HepG2 (cell line): ENCODE data around the gene SLC7A6OS. TPM values are rescaled to one million over a fixed set of nuclear protein-coding genes. Genes with fewer than 3 reads are reported as not detected.

Experiments used
- CENPBD1 ChIP-seq: sonication (generic); formaldehyde crosslinking; IDR thresholded peaks from 2 replicates; pipeline ENCODE4 v1.8.0; 2022; ENCODE audit warnings: missing genetic modification reagents, low read depth, mild to moderate bottlenecking, borderline replicate concordance
- ELK4 ChIP-seq: sonication (generic); formaldehyde crosslinking; IDR thresholded peaks from 2 replicates; pipeline ENCODE4 v1.9.0; 2021; ENCODE audit warnings: missing genetic modification reagents, borderline replicate concordance
- FOSL1 ChIP-seq: sonication (generic); formaldehyde crosslinking; IDR thresholded peaks from 2 replicates; pipeline ENCODE4 v1.9.0; 2021; ENCODE audit warnings: missing genetic modification reagents, borderline replicate concordance
- RERE ChIP-seq: IDR thresholded peaks from 2 replicates; pipeline ENCODE4 v1.6.1; 2016; ENCODE audit warnings: low read depth, missing genetic modification reagents, missing compliant biosample characterization
- RFX5 ChIP-seq: IDR thresholded peaks from 2 replicates; pipeline ENCODE4 v1.6.1; 2011; ENCODE audit warnings: low read depth, low read length, improper control_type of control experiment
- SMAD1 ChIP-seq: sonication (generic); formaldehyde crosslinking; IDR thresholded peaks from 2 replicates; pipeline ENCODE4 v1.4.0; 2020; ENCODE audit warnings: missing genetic modification reagents, low read depth, mild to moderate bottlenecking, borderline replicate concordance
- SOX6 ChIP-seq, 2 experiments: fragments of 450-650 bp in 1 of 2; sonication (generic) in 1 of 2; formaldehyde crosslinking in 1 of 2; IDR thresholded peaks; 2 replicates each; pipeline versions ENCODE4 v1.4.0 to v1.6.1; 2017 to 2020; ENCODE audit warnings: antibody characterized with exemption in 1 of 2, mild to moderate bottlenecking in 1 of 2, missing genetic modification reagents in 1 of 2
- TEAD3 ChIP-seq: optimal IDR thresholded peaks from 2 replicates; pipeline ENCODE3; 2016; ENCODE audit warnings: borderline replicate concordance
- ZBED4 ChIP-seq: sonication (generic); formaldehyde crosslinking; IDR thresholded peaks from 2 replicates; pipeline ENCODE4 v1.4.0; 2020; ENCODE audit warnings: missing genetic modification reagents, borderline replicate concordance
- ZHX1 ChIP-seq: sonication (generic); formaldehyde crosslinking; IDR thresholded peaks from 2 replicates; pipeline ENCODE4 v1.8.1; 2022; ENCODE audit warnings: low read depth, mild to moderate bottlenecking, missing genetic modification reagents
- ZNF253 ChIP-seq: sonication (generic); formaldehyde crosslinking; IDR thresholded peaks from 2 replicates; pipeline ENCODE4 v1.8.0; 2022; ENCODE audit warnings: mild to moderate bottlenecking, missing genetic modification reagents, borderline replicate concordance
- ZNF329 ChIP-seq: sonication (generic); formaldehyde crosslinking; IDR thresholded peaks from 2 replicates; pipeline ENCODE4 v1.9.0; 2021; ENCODE audit warnings: low read depth, mild to moderate bottlenecking, missing genetic modification reagents
- ZNF776 ChIP-seq: sonication (generic); formaldehyde crosslinking; IDR thresholded peaks from 2 replicates; pipeline ENCODE4 v1.4.0; 2020; ENCODE audit warnings: mild to moderate bottlenecking, missing genetic modification reagents
- polyA plus RNA-seq, 8 experiments: library from polyadenylated mRNA; depleted of rRNA in 3 of 8; stranded (reverse) in 7 of 8; unstranded in 1 of 8; fragments of >200 nt; fragmentation: Illumina TruSeq in 4 of 8; extraction: Trizol in 4 of 8; gene quantifications; 2 replicates each; pipeline versions ENCODE4 v1.2.1 to v1.2.3, GENCODE V29; 2011 to 2016; ENCODE audit warnings: low read depth in 4 of 8, missing spikeins in 1 of 8, mixed read lengths in 1 of 8; ENCODE audit not compliant: insufficient read depth in 1 of 8
- total RNA-seq, 5 experiments: library from RNA; depleted of rRNA; stranded (reverse); fragments of >200 nt; fragmentation: Illumina TruSeq; extraction: Trizol; gene quantifications; 2 replicates each; pipeline ENCODE4 v1.2.3, GENCODE V29; 2016; ENCODE audit warnings: low read depth in 1 of 5

SLC7A6OS gene
- total and polyA plus RNA-seq, 2 of the 13 experiments (the other 11 are each of a cell fraction or from before 2014, with no cell fraction given), result 11.2 to 21.5 TPM

GRCh38 chr16:68310774-68311511, at the start of gene SLC7A6OS, which contains the start of gene PRMT7 (continued):
- peak; percentile 99 for TF ChIP-seq ZNF253 (CRISPR knock-in tag)
- no peak; the same call in 1 of the 2 replicates for TF ChIP-seq CENPBD1 (CRISPR knock-in tag)
- peak; percentile 99 for TF ChIP-seq ZNF776 (CRISPR knock-in tag)
- TF ChIP-seq FOSL1 (CRISPR knock-in tag), result peak; percentile 79
- peak; percentile 93 for TF ChIP-seq ZBED4 (CRISPR knock-in tag)
- no peak for TF ChIP-seq SOX6 (IDR thresholded peaks at IDR 0.05)
- TF ChIP-seq SOX6 (CRISPR knock-in tag; IDR thresholded peaks at IDR 0.05), result peak; percentile 79
- TF ChIP-seq TEAD3 (CRISPR knock-in tag), result peak; percentile 93
- TF ChIP-seq RFX5, result no peak; the same call in 1 of the 2 replicates
- TF ChIP-seq ZNF329 (CRISPR knock-in tag), result peak; percentile 96
- peak; percentile 78 for TF ChIP-seq RERE (CRISPR knock-in tag)
- TF ChIP-seq ZHX1, result peak; percentile 96
- peak; percentile 98 for TF ChIP-seq SMAD1 (CRISPR knock-in tag)
- TF ChIP-seq ELK4 (CRISPR knock-in tag), result peak; percentile 92; the same call in 1 of the 2 replicates
